Neural progenitor cell (in vitro differentiated cells): ENCODE measurements around the gene KIRREL3. TPM values are rescaled to one million over a fixed set of nuclear protein-coding genes. Genes with fewer than 3 reads are reported as not detected.
A peak's percentile ranks its signal among the peaks of the same experiment; 100 is the strongest.

Source experiments
- DNase-seq: peaks from one replicate; pipeline ENCODE4 v3.0.0-alpha.2; 2016; ENCODE audit warnings: low spot score
- H2AFZ ChIP-seq: fragments of 200-600 bp; sonication (generic); replicated peaks from 2 replicates; pipeline ENCODE4 v1.6.1; 2016; ENCODE audit warnings: antibody characterized with exemption
- H3F3A ChIP-seq: fragments of 200-600 bp; sonication (generic); 2 replicates; pipeline ENCODE4 v1.6.1; 2016; ENCODE audit warnings: antibody characterized with exemption, low read depth
- H3K27ac ChIP-seq: fragments of 200-600 bp; sonication (generic); 2 replicates; pipeline ENCODE4 v1.5.1; 2016; ENCODE audit warnings: mild to moderate bottlenecking
- H3K27me3 ChIP-seq: fragments of 200-600 bp; sonication (generic); 2 replicates; pipeline ENCODE4 v1.6.1; 2016; ENCODE audit warnings: mild to moderate bottlenecking, moderate library complexity
- H3K36me3 ChIP-seq: fragments of 200-600 bp; sonication (generic); 2 replicates; pipeline ENCODE4 v1.5.1; 2016
- H3K4me1 ChIP-seq: fragments of 200-600 bp; sonication (generic); 2 replicates; pipeline ENCODE4 v1.6.1; 2016; ENCODE audit warnings: mixed run types
- H3K4me2 ChIP-seq: fragments of 200-600 bp; sonication (generic); 2 replicates; pipeline ENCODE4 v1.6.1; 2016
- H3K4me3 ChIP-seq: fragments of 200-600 bp; sonication (generic); 2 replicates; pipeline ENCODE4 v1.5.1; 2016
- H3K79me2 ChIP-seq: fragments of 200-600 bp; sonication (generic); 2 replicates; pipeline ENCODE4 v1.6.1; 2016; ENCODE audit warnings: low read depth
- H3K9ac ChIP-seq: fragments of 200-600 bp; sonication (generic); 2 replicates; pipeline ENCODE4 v1.6.1; 2016
- H3K9me3 ChIP-seq: fragments of 200-600 bp; sonication (generic); 2 replicates; pipeline ENCODE4 v1.5.1; 2016; ENCODE audit warnings: low read depth
- H4K20me1 ChIP-seq: fragments of 200-600 bp; sonication (generic); 2 replicates; pipeline ENCODE4 v1.6.1; 2016; ENCODE audit warnings: low read depth
- H3K27ac Mint-ChIP-seq: 3 replicates; pipeline ENCODE4 v1.8.0; 2021; ENCODE audit warnings: mixed read lengths
- H3K27me3 Mint-ChIP-seq: 2 replicates; pipeline ENCODE4 v1.8.0; 2022; ENCODE audit warnings: low read depth, mild to moderate bottlenecking, inconsistent platforms, moderate library complexity, mixed read lengths; ENCODE audit not compliant: insufficient read depth
- H3K36me3 Mint-ChIP-seq: 3 replicates; pipeline ENCODE4 v1.8.0; 2021; ENCODE audit warnings: mixed read lengths
- H3K4me1 Mint-ChIP-seq: 3 replicates; pipeline ENCODE4 v1.8.0; 2021; ENCODE audit warnings: mixed read lengths
- H3K4me3 Mint-ChIP-seq: 3 replicates; pipeline ENCODE4 v1.8.0; 2021; ENCODE audit warnings: mild to moderate bottlenecking, moderate library complexity, mixed read lengths
- H3K9me3 Mint-ChIP-seq: 3 replicates; pipeline ENCODE4 v1.8.0; 2020; ENCODE audit warnings: mixed read lengths
- CTCF ChIP-seq: fragments of 200-600 bp; sonication (generic); IDR thresholded peaks from 2 replicates; pipeline ENCODE4 v1.5.1; 2017; ENCODE audit warnings: antibody characterized with exemption, mild to moderate bottlenecking
- EZH2 ChIP-seq: fragments of 200-600 bp; sonication (generic); IDR thresholded peaks from 2 replicates; pipeline ENCODE4 v1.6.1; 2017; ENCODE audit warnings: antibody characterized with exemption, mild to moderate bottlenecking, moderate library complexity
- EZH2phosphoT487 ChIP-seq: fragments of 200-600 bp; sonication (generic); IDR thresholded peaks from 2 replicates; pipeline ENCODE4 v1.6.1; 2017; ENCODE audit warnings: antibody characterized with exemption
- total RNA-seq: library from RNA; depleted of rRNA; stranded (reverse); fragments of >200 nt; gene quantifications from 2 replicates; pipeline ENCODE4 v1.2.3, GENCODE V29; 2015; ENCODE audit warnings: low replicate concordance

Gene KIRREL3
- total RNA-seq, 1 donor from 2014 or later: 1.1 TPM

- Histone ChIP-seq H3K27me3 (no peaks in the 10 kb centered on the region), H3K36me3 (no peaks in the 10 kb centered on the region), H4K20me1 (no peaks in the 10 kb centered on the region), H3K9me3 (peaks cover 3% of the 10 kb centered on the region), H3K4me3 (no peak overlapping the region), H3K4me1 (no peaks in the 10 kb centered on the region), H2AFZ (no peak overlapping the region), H3K27ac (no peak overlapping the region), H3F3A (no peaks in the 10 kb centered on the region), H3K79me2 (no peaks in the 10 kb centered on the region), H3K4me2 (no peak overlapping the region), H3K9ac (no peak overlapping the region)
- Mint-ChIP-seq H3K36me3 (peaks cover 2% of the 10 kb centered on the region), H3K4me3 (no peak overlapping the region), H3K9me3 (peaks cover 9% of the 10 kb centered on the region), H3K27me3 (peaks cover 3% of the 10 kb centered on the region), H3K4me1 (no peaks in the 10 kb centered on the region), H3K27ac (no peak overlapping the region)
- no peak for TF ChIP-seq CTCF
- no peak for TF ChIP-seq EZH2phosphoT487
- TF ChIP-seq EZH2: no peak
- DNase-seq: no peak
Observed at GRCh38 chr11:126938718-126939117, 61.9 kb downstream of the KIRREL3 start.

GRCh38 chr11:126930091-126930841 lies 70.3 kb downstream of the KIRREL3 start:
- Histone ChIP-seq H3K27me3 (no peaks in the 10 kb centered on the region), H3K4me3 (no peak overlapping the region), H3K4me2 (no peak overlapping the region), H3K9ac (no peak overlapping the region), H3K4me1 (peaks cover 3% of the 10 kb centered on the region), H3K79me2 (no peaks in the 10 kb centered on the region), H3F3A (no peaks in the 10 kb centered on the region), H3K27ac (no peak overlapping the region), H4K20me1 (no peaks in the 10 kb centered on the region), H3K9me3 (peaks cover 6% of the 10 kb centered on the region), H2AFZ (no peak overlapping the region), H3K36me3 (no peaks in the 10 kb centered on the region)
- Mint-ChIP-seq H3K4me1 (peaks cover 21% of the 10 kb centered on the region), H3K9me3 (peaks cover 11% of the 10 kb centered on the region), H3K27me3 (peaks cover 4% of the 10 kb centered on the region), H3K4me3 (no peak overlapping the region), H3K27ac (peak overlapping the region; percentile 81), H3K36me3 (peaks cover 2% of the 10 kb centered on the region)
- TF ChIP-seq EZH2phosphoT487: no peak
- no peak for TF ChIP-seq EZH2
- no peak for TF ChIP-seq CTCF
- DNase-seq: no peak

- DNase-seq: no peak
Observed at GRCh38 chr11:126929179-126930061, 71.2 kb downstream of the KIRREL3 start.

More at GRCh38 chr11:126929179-126930061, 71.2 kb downstream of the KIRREL3 start:
- peaks cover 11% of the 10 kb centered on the region for H3K9me3 Mint-ChIP-seq
- peaks cover 4% of the 10 kb centered on the region for H3K27me3 Mint-ChIP-seq
- no peaks in the 10 kb centered on the region for H3K27me3 ChIP-seq
- H3K27ac ChIP-seq: no peak overlapping the region
- no peaks in the 10 kb centered on the region for H4K20me1 ChIP-seq
- no peaks in the 10 kb centered on the region for H3F3A ChIP-seq
- H3K36me3 ChIP-seq: no peaks in the 10 kb centered on the region
- peak overlapping the region; percentile 44 for H3K27ac Mint-ChIP-seq
- H3K9me3 ChIP-seq: peaks cover 6% of the 10 kb centered on the region
- no peaks in the 10 kb centered on the region for H3K36me3 Mint-ChIP-seq
- no peak overlapping the region for H2AFZ ChIP-seq
- no peak overlapping the region for H3K9ac ChIP-seq
- no peak for TF ChIP-seq EZH2phosphoT487
- TF ChIP-seq CTCF: no peak
- no peak for TF ChIP-seq EZH2
- no peak overlapping the region for H3K4me2 ChIP-seq
- H3K79me2 ChIP-seq: no peaks in the 10 kb centered on the region
- H3K4me3 Mint-ChIP-seq: no peak overlapping the region
- H3K4me3 ChIP-seq: no peak overlapping the region
- peaks cover 3% of the 10 kb centered on the region for H3K4me1 ChIP-seq
- H3K4me1 Mint-ChIP-seq: peaks cover 21% of the 10 kb centered on the region
